ENCODE data around the gene GOLIM4. TPM values are rescaled to one million over a fixed set of nuclear protein-coding genes. Genes with fewer than 3 reads are reported as not detected.

Gene GOLIM4
- total RNA-seq, 2 experiments from 2014 or later: 5.6 to 6.0 TPM

- H3K4me3 Mint-ChIP-seq: no peak overlapping the region
- no peaks in the 10 kb centered on the region for H3K36me3 Mint-ChIP-seq (ENCODE audit: low read depth)
- H3K9me3 Mint-ChIP-seq (ENCODE audit: insufficient read depth): no peaks in the 10 kb centered on the region
- no peaks in the 10 kb centered on the region for H3K4me1 Mint-ChIP-seq (ENCODE audit: low read depth)
- POLR2A ChIA-PET: no interaction called here
- ATAC-seq (no peak), DNase-seq (no peak)
- H3K27me3 Mint-ChIP-seq (ENCODE audit: low read depth): peaks cover 2% of the 10 kb centered on the region
- CTCF ChIA-PET: no interaction called here
- no peak overlapping the region for H3K27ac Mint-ChIP-seq
Observed at GRCh38 chr3:168121184-168122017, 25.7 kb upstream of the GOLIM4 start.

DNA sequence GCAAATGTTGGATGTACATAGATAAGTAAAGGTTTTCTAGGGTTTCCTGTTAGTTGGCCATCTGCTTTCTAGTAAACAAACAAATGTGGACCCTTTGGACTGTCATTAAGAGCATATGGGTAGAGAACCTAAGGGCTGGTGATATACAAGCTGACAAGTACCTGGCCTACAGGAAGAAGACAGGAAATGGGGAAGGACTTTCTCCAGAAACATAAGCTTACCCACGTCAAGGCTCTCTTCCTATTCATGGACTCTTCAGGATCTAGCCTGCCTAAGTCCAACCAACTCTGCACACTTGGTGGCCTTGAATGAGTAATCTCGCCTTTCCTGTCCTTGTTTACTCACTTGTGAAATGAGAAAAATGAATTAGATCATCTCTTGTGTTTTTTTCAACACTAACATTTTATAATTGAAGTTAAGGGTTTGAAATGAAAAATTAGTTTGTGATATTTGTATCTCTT, 22.2 kb upstream of the GOLIM4 start:
- Mint-ChIP-seq H3K4me1 (ENCODE audit: low read depth) (no peaks in the 10 kb centered on the region), H3K36me3 (ENCODE audit: low read depth) (no peaks in the 10 kb centered on the region), H3K4me3 (no peak overlapping the region), H3K27me3 (ENCODE audit: low read depth) (peaks cover 2% of the 10 kb centered on the region), H3K27ac (no peak overlapping the region), H3K9me3 (ENCODE audit: insufficient read depth) (no peaks in the 10 kb centered on the region)
- CTCF ChIA-PET: no interaction called here
- DNase-seq (no peak), ATAC-seq (no peak)
- POLR2A ChIA-PET: no interaction called here

- Mint-ChIP-seq H3K4me3 (no peak overlapping the region), H3K9me3 (ENCODE audit: insufficient read depth) (no peaks in the 10 kb centered on the region), H3K36me3 (ENCODE audit: low read depth) (no peaks in the 10 kb centered on the region), H3K4me1 (ENCODE audit: low read depth) (no peaks in the 10 kb centered on the region), H3K27ac (no peak overlapping the region), H3K27me3 (ENCODE audit: low read depth) (peaks cover 2% of the 10 kb centered on the region)
- DNase-seq: no peak
- POLR2A ChIA-PET: no interaction called here
- CTCF ChIA-PET: interaction anchor here (1.2 kb wide), 1 partner anchor 77 kb away, joined by 4 read pairs; no protein-coding TSS in a partner anchor
- no peak for ATAC-seq
Observed at GRCh38 chr3:168117059-168117458, 21.3 kb upstream of the GOLIM4 start.

GRCh38 chr3:168116279-168116678, 20.6 kb upstream of the GOLIM4 start:
- Mint-ChIP-seq H3K9me3 (ENCODE audit: insufficient read depth) (no peaks in the 10 kb centered on the region), H3K4me1 (ENCODE audit: low read depth) (no peaks in the 10 kb centered on the region), H3K27me3 (ENCODE audit: low read depth) (peaks cover 2% of the 10 kb centered on the region), H3K4me3 (no peak overlapping the region), H3K36me3 (ENCODE audit: low read depth) (no peaks in the 10 kb centered on the region), H3K27ac (no peak overlapping the region)
- ATAC-seq (no peak), DNase-seq (no peak)
- POLR2A ChIA-PET: no interaction called here
- CTCF ChIA-PET: interaction anchor here (1.2 kb wide), 1 partner anchor 76 kb away, joined by 4 read pairs; no protein-coding TSS in a partner anchor

DNA sequence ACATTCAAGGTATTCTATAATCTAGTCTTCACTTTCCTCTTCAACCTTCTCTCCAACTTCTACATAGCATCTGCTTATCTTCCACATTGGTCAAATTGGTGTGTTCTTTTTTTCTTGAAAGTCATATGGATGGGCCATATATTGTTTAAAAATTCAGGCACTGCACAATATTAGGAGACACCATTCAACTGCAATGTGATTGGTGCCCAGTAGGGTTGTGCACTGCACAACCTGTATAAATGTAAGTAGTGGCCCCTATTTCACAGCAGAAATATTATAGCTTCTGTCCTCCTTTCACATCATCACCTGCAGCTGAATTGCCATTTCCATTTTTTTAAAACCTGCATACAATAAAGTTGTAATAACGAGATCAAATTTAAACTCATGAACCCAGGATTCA, 18.1 kb upstream of the GOLIM4 start:
- ChIA-PET CTCF (no interaction called here), POLR2A (no interaction called here)
- DNase-seq: no peak
- H3K4me1 Mint-ChIP-seq (ENCODE audit: low read depth): no peaks in the 10 kb centered on the region
- no peak overlapping the region for H3K27ac Mint-ChIP-seq
- H3K27me3 Mint-ChIP-seq (ENCODE audit: low read depth): no peaks in the 10 kb centered on the region
- H3K4me3 Mint-ChIP-seq: no peak overlapping the region
- no peaks in the 10 kb centered on the region for H3K9me3 Mint-ChIP-seq (ENCODE audit: insufficient read depth)
- H3K36me3 Mint-ChIP-seq (ENCODE audit: low read depth): no peaks in the 10 kb centered on the region
- no peak for ATAC-seq

DNA sequence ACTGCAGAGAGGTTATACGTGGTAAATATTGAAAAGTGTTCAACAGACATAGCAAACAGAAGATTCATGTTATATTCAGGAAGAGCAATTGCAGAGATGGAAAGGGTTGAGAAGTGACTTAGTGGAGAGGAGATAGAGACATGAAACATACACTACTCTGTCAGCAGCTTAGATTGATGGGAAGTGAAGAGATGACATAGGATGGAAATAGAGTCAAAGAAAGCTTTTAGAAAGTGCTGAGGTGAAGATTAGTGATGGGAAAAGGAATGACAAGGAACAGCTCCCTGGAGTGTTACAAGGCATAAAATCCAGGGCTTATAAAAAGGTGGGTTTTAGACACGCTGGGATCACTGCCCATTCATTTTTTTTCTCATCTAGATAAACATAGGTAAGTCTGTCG, 17.2 kb upstream of the GOLIM4 start:
- Mint-ChIP-seq H3K4me1 (ENCODE audit: low read depth) (no peaks in the 10 kb centered on the region), H3K9me3 (ENCODE audit: insufficient read depth) (no peaks in the 10 kb centered on the region), H3K27me3 (ENCODE audit: low read depth) (no peaks in the 10 kb centered on the region), H3K27ac (no peak overlapping the region), H3K36me3 (ENCODE audit: low read depth) (no peaks in the 10 kb centered on the region), H3K4me3 (no peak overlapping the region)
- ChIA-PET CTCF (interaction anchor here (1.1 to 1.5 kb wide), 3 partner anchors 51 to 65 kb away, joined by 3 to 4 read pairs (median 3); no protein-coding TSS in a partner anchor), POLR2A (no interaction called here)
- DNase-seq (no peak), ATAC-seq (no peak)

GRCh38 chr3:168104361-168104760, 8.6 kb upstream of the GOLIM4 start:
- Mint-ChIP-seq H3K27me3 (ENCODE audit: low read depth) (peaks cover 19% of the 10 kb centered on the region), H3K4me3 (no peak overlapping the region), H3K9me3 (ENCODE audit: insufficient read depth) (no peaks in the 10 kb centered on the region), H3K36me3 (ENCODE audit: low read depth) (no peaks in the 10 kb centered on the region), H3K27ac (no peak overlapping the region), H3K4me1 (ENCODE audit: low read depth) (no peaks in the 10 kb centered on the region)
- ChIA-PET POLR2A (no interaction called here), CTCF (no interaction called here)
- ATAC-seq (no peak), DNase-seq (no peak)

GRCh38 chr3:168102735-168103410, 7.1 kb upstream of the GOLIM4 start:
- POLR2A ChIA-PET: no interaction called here
- DNase-seq: no peak
- H3K27ac Mint-ChIP-seq: no peak overlapping the region
- CTCF ChIA-PET: interaction anchor here (1.3 kb wide), 1 partner anchor 64 kb away, joined by 3 read pairs; no protein-coding TSS in a partner anchor
- ATAC-seq: no peak
- no peaks in the 10 kb centered on the region for H3K4me1 Mint-ChIP-seq (ENCODE audit: low read depth)
- H3K4me3 Mint-ChIP-seq: no peak overlapping the region
- peaks cover 25% of the 10 kb centered on the region for H3K27me3 Mint-ChIP-seq (ENCODE audit: low read depth)
- H3K9me3 Mint-ChIP-seq (ENCODE audit: insufficient read depth): no peaks in the 10 kb centered on the region
- H3K36me3 Mint-ChIP-seq (ENCODE audit: low read depth): no peaks in the 10 kb centered on the region

DNA sequence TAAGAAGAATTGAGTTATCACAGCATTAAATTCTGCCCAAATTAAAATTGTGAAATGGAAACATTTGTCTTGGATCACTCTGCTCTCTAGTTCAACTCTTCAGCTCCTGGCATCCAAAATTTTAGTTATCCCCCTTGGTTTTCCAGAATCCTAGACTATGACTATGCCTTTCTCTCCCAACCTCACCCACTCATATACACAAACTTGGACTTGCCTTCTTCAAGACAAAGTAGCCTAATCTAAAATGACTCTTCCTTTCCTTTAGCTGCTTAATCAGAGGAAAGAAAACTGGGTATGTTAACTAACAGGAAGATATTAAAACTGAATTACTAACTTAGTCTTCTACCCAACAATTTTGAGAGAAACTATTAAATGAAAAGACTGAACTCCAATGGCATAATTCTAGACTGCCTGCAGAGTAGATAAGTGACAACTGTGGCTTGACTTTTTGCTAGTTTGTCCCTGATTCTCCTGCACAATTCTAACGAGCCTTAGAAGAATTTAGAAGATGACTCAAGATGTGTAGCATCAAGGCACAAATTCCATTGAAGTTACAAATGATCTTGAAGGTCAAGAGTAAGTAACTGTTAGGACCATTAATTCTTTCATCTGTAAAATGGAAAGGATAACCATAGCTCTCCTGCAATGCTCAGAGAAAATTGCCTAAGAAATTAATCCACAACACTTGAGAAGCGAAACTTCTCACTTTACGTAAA, 5.2 kb upstream of the GOLIM4 start:
- H3K27me3 Mint-ChIP-seq (ENCODE audit: low read depth): peaks cover 30% of the 10 kb centered on the region
- peaks cover 11% of the 10 kb centered on the region for H3K4me1 Mint-ChIP-seq (ENCODE audit: low read depth)
- no peak overlapping the region for H3K4me3 Mint-ChIP-seq
- DNase-seq (no peak), ATAC-seq (no peak)
- H3K27ac Mint-ChIP-seq: no peak overlapping the region
- ChIA-PET POLR2A (no interaction called here), CTCF (interaction anchor here (1.3 kb wide), 1 partner anchor 53 kb away, joined by 3 read pairs; no protein-coding TSS in a partner anchor)
- no peaks in the 10 kb centered on the region for H3K9me3 Mint-ChIP-seq (ENCODE audit: insufficient read depth)
- H3K36me3 Mint-ChIP-seq (ENCODE audit: low read depth): no peaks in the 10 kb centered on the region

GRCh38 chr3:168097381-168097780, 1.7 kb upstream of the GOLIM4 start:
- ChIA-PET CTCF (interaction anchor here (1.3 to 3.1 kb wide), 3 partner anchors 9 to 69 kb away, joined by 3 to 11 read pairs (median 5); no protein-coding TSS in a partner anchor), POLR2A (interaction anchor here (0.6 kb wide), 1 partner anchor 468 kb away, joined by 3 read pairs; no protein-coding TSS in a partner anchor)
- peaks cover 28% of the 10 kb centered on the region for H3K4me1 Mint-ChIP-seq (ENCODE audit: low read depth)
- no peak overlapping the region for H3K4me3 Mint-ChIP-seq
- no peaks in the 10 kb centered on the region for H3K9me3 Mint-ChIP-seq (ENCODE audit: insufficient read depth)
- H3K27me3 Mint-ChIP-seq (ENCODE audit: low read depth): peaks cover 32% of the 10 kb centered on the region
- no peak for ATAC-seq
- DNase-seq: no peak
- H3K36me3 Mint-ChIP-seq (ENCODE audit: low read depth): no peaks in the 10 kb centered on the region
- no peak overlapping the region for H3K27ac Mint-ChIP-seq

GRCh38 chr3:168096210-168096652, 507 bp upstream of the GOLIM4 start:
- CTCF ChIA-PET: interaction anchor here (1.3 to 3.1 kb wide), 4 partner anchors 8 to 70 kb away, joined by 3 to 11 read pairs (median 4); no protein-coding TSS in a partner anchor
- H3K27ac Mint-ChIP-seq: peak overlapping the region; percentile 86
- POLR2A ChIA-PET: no interaction called here
- H3K36me3 Mint-ChIP-seq (ENCODE audit: low read depth): no peaks in the 10 kb centered on the region
- H3K4me3 Mint-ChIP-seq: peak overlapping the region; percentile 84
- ATAC-seq: no peak
- peaks cover 28% of the 10 kb centered on the region for H3K4me1 Mint-ChIP-seq (ENCODE audit: low read depth)
- DNase-seq: no peak
- peaks cover 37% of the 10 kb centered on the region for H3K27me3 Mint-ChIP-seq (ENCODE audit: low read depth)
- H3K9me3 Mint-ChIP-seq (ENCODE audit: insufficient read depth): no peaks in the 10 kb centered on the region

Measured in activated CD8-positive, alpha-beta T cell treated with anti-CD3 and anti-CD28 coated beads, Interleukin-2, amount 10 ng/mL, durations not matched to agents 7 days and 5 days (primary cell).